Activated CD8-positive, alpha-beta T cell treated with anti-CD3 and anti-CD28 coated beads, Interleukin-2, amount 10 ng/mL, durations not matched to agents 7 days and 5 days (primary cell): Measurements from ENCODE around the gene CHCHD3. TPM values are rescaled to one million over a fixed set of nuclear protein-coding genes. Genes with fewer than 3 reads are reported as not detected.
"Not testable (repeated sequence)": the region's sequence is repeated elsewhere in the genome, so short reads cannot be mapped to it uniquely, and the experiment has no call there.

Experiments used
- ATAC-seq: fragments of 150-1000 bp; cut with Tn5 transposase; one replicate; pipeline ENCODE4 v1.10.0; 2021; ENCODE audit warnings: moderate library complexity
- CTCF ChIA-PET: fragments of 350-600 bp; sonication (Branson Sonifier 250); formaldehyde crosslinking; loops from one replicate; lab custom pipeline; 2021; ENCODE audit warnings: antibody characterized with exemption; lab: Charles Lee
- POLR2A ChIA-PET: fragments of 350-600 bp; sonication (Branson Sonifier 250); formaldehyde crosslinking; loops from one replicate; lab custom pipeline; 2021; ENCODE audit warnings: antibody characterized with exemption; lab: Charles Lee
- DNase-seq: peaks from one replicate; pipeline ENCODE4 v3.0.0-alpha.2; 2020
- H3K27ac Mint-ChIP-seq: one replicate; pipeline ENCODE4 v1.8.0; 2021; ENCODE audit warnings: mild to moderate bottlenecking, mixed read lengths
- H3K27me3 Mint-ChIP-seq: one replicate; pipeline ENCODE4 v1.8.0; 2021; ENCODE audit warnings: low read depth, mixed read lengths
- H3K36me3 Mint-ChIP-seq: one replicate; pipeline ENCODE4 v1.8.0; 2021; ENCODE audit warnings: low read depth, mixed read lengths
- H3K4me1 Mint-ChIP-seq: one replicate; pipeline ENCODE4 v1.8.0; 2021; ENCODE audit warnings: low read depth, mixed read lengths
- H3K4me3 Mint-ChIP-seq: one replicate; pipeline ENCODE4 v1.8.0; 2021; ENCODE audit warnings: mild to moderate bottlenecking, mixed read lengths
- H3K9me3 Mint-ChIP-seq: one replicate; pipeline ENCODE4 v1.8.0; 2022; ENCODE audit warnings: mixed read lengths; ENCODE audit not compliant: insufficient read depth
- total RNA-seq, 2 experiments: library from RNA; stranded (reverse); gene quantifications; one replicate each; pipeline ENCODE4 v1.2.3, GENCODE V29; 2021

Gene CHCHD3
- total RNA-seq, 2 experiments from 2014 or later: 60.1 to 62.5 TPM

- Mint-ChIP-seq H3K27ac (no peak overlapping the region), H3K36me3 (peaks cover 9% of the 10 kb centered on the region), H3K4me3 (no peak overlapping the region), H3K4me1 (peaks cover 9% of the 10 kb centered on the region), H3K27me3 (no peaks in the 10 kb centered on the region), H3K9me3 (no peaks in the 10 kb centered on the region)
- no peak for ATAC-seq
- DNase-seq: no peak
- ChIA-PET POLR2A (no interaction called here), CTCF (no interaction called here)
Observed at GRCh38 chr7:133039614-133040013, 42.3 kb downstream of the CHCHD3 start.

GRCh38 chr7:133036289-133036688, 45.6 kb downstream of the CHCHD3 start:
- H3K9me3 Mint-ChIP-seq: no peaks in the 10 kb centered on the region
- H3K36me3 Mint-ChIP-seq: peaks cover 9% of the 10 kb centered on the region
- CTCF ChIA-PET: no interaction called here
- no peak overlapping the region for H3K27ac Mint-ChIP-seq
- no peak overlapping the region for H3K4me3 Mint-ChIP-seq
- peaks cover 9% of the 10 kb centered on the region for H3K4me1 Mint-ChIP-seq
- ATAC-seq: no peak
- POLR2A ChIA-PET: no interaction called here
- H3K27me3 Mint-ChIP-seq: no peaks in the 10 kb centered on the region
- no peak for DNase-seq

DNA sequence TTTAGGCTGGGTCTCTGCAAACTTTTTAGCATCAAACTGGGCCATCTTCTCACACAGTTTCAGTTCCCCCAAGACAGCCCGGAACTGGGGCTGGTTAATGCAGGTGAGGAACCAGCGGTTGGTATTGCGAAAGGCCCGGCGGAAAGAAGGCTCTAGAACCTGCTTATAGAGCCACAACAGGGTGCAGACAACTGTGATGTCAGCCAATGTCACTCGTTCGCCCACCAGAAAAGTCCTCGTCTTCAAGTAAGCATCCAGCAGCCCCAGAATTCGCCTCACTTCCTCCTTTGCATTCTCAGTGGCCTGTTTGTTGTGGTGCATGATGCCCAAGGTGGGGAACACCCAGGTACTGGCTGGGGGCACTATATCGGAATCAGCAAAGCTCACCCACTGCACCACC, 46.6 kb downstream of the CHCHD3 start:
- peak; percentile 23 for DNase-seq
- H3K4me1 Mint-ChIP-seq, POLR2A ChIA-PET, H3K27me3 Mint-ChIP-seq, H3K9me3 Mint-ChIP-seq, ATAC-seq, H3K4me3 Mint-ChIP-seq, CTCF ChIA-PET, H3K27ac Mint-ChIP-seq: not testable (repeated sequence)
- H3K36me3 Mint-ChIP-seq: peaks cover 11% of the 10 kb centered on the region

DNA sequence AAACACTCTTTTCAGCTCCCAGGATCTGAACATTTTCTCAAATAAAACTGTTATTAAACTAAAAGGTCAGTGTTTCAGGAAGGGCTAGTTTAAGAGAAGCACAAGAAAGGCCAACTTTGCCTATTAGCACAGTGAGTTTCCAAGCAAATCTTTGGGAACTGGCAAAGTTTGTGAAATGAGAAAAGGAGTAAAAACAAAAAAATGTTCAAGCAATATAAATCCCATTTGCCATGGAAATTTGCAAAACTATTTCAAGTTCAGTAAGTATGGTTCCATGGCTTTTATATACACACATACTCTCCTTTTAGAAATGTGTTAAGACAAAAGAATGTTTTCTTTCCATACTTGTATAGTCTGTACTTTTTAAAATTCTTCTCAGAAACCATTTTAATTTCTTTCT, 51.5 kb downstream of the CHCHD3 start:
- ChIA-PET POLR2A (no interaction called here), CTCF (no interaction called here)
- DNase-seq (no peak), ATAC-seq (no peak)
- no peak overlapping the region for H3K4me3 Mint-ChIP-seq
- H3K36me3 Mint-ChIP-seq: peaks cover 5% of the 10 kb centered on the region
- H3K27ac Mint-ChIP-seq: no peak overlapping the region
- H3K4me1 Mint-ChIP-seq: peaks cover 13% of the 10 kb centered on the region
- no peaks in the 10 kb centered on the region for H3K9me3 Mint-ChIP-seq
- H3K27me3 Mint-ChIP-seq: no peaks in the 10 kb centered on the region

- DNase-seq: peak; percentile 20
- no peak overlapping the region for H3K4me3 Mint-ChIP-seq
- ATAC-seq: no peak
- ChIA-PET POLR2A (no interaction called here), CTCF (no interaction called here)
- no peak overlapping the region for H3K27ac Mint-ChIP-seq
- no peaks in the 10 kb centered on the region for H3K27me3 Mint-ChIP-seq
- H3K9me3 Mint-ChIP-seq: no peaks in the 10 kb centered on the region
- peaks cover 2% of the 10 kb centered on the region for H3K36me3 Mint-ChIP-seq
- H3K4me1 Mint-ChIP-seq: peaks cover 8% of the 10 kb centered on the region
Observed at GRCh38 chr7:133029463-133029862, 52.4 kb downstream of the CHCHD3 start.

DNA sequence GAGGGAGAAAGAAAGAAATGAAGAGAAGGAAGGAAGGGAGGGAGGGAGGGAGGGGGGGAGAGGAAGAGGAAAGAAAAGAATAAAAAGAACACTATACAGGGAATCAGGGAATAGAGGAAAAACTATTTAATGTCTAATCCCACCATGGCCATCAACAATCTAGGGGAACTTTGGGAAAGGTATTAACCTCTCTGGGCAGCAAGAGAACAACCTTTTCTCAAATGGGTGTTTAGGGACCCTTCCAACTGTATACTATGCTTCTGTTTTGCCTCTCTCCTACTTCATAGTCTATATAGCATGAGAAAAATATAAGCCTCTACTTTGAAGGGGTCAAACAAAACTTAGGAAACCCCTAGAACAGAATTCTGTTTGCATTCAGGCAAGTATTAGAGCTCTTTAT, 54.5 kb downstream of the CHCHD3 start:
- DNase-seq (no peak), ATAC-seq (no peak)
- ChIA-PET POLR2A (no interaction called here), CTCF (no interaction called here)
- no peaks in the 10 kb centered on the region for H3K27me3 Mint-ChIP-seq
- no peak overlapping the region for H3K27ac Mint-ChIP-seq
- peaks cover 7% of the 10 kb centered on the region for H3K36me3 Mint-ChIP-seq
- H3K4me3 Mint-ChIP-seq: no peak overlapping the region
- peaks cover 8% of the 10 kb centered on the region for H3K4me1 Mint-ChIP-seq
- no peaks in the 10 kb centered on the region for H3K9me3 Mint-ChIP-seq

DNA sequence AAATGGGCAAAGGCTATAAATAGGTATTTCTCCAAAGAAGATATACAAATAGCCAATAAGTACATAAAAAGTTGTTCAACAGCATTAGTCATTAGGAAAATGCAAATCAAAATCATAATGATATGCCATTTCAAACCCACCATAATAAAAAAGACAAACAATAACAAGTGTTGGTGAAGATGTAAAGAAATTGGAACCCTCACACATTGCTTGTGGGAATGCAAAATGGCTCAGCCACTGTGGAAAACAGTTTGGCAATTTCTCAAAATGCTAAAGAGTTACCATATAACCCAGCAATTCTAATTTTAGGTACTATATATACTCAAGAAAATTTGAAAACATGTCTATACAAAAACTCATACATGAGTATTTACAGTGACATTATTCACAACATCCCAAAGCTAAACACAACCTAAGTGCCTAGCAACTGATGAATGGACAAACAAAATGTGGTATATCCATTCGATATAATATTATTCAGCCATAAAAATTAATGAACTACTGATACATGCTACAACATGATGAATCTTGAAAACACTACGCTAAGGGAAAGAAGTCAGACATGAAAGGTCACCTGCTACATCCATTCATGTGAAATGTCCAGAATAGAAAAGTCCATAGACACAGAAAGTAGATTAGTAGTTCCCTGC, 55.6 kb downstream of the CHCHD3 start:
- H3K4me1 Mint-ChIP-seq: peaks cover 8% of the 10 kb centered on the region
- H3K9me3 Mint-ChIP-seq: no peaks in the 10 kb centered on the region
- POLR2A ChIA-PET: no interaction called here
- H3K27ac Mint-ChIP-seq: no peak overlapping the region
- no peaks in the 10 kb centered on the region for H3K27me3 Mint-ChIP-seq
- DNase-seq: no peak
- peaks cover 7% of the 10 kb centered on the region for H3K36me3 Mint-ChIP-seq
- no peak overlapping the region for H3K4me3 Mint-ChIP-seq
- CTCF ChIA-PET: no interaction called here
- no peak for ATAC-seq

GRCh38 chr7:133025056-133025455, 56.8 kb downstream of the CHCHD3 start:
- ATAC-seq (no peak), DNase-seq (no peak)
- H3K27ac Mint-ChIP-seq: no peak overlapping the region
- H3K27me3 Mint-ChIP-seq: no peaks in the 10 kb centered on the region
- H3K9me3 Mint-ChIP-seq: no peaks in the 10 kb centered on the region
- peaks cover 13% of the 10 kb centered on the region for H3K36me3 Mint-ChIP-seq
- POLR2A ChIA-PET: no interaction called here
- no peak overlapping the region for H3K4me3 Mint-ChIP-seq
- H3K4me1 Mint-ChIP-seq: peaks cover 8% of the 10 kb centered on the region
- CTCF ChIA-PET: interaction anchor here (1.8 kb wide), 1 partner anchor 8 kb away, joined by 5 read pairs; no protein-coding TSS in a partner anchor

- CTCF ChIA-PET: interaction anchor here (1.8 kb wide), 1 partner anchor 8 kb away, joined by 5 read pairs; no protein-coding TSS in a partner anchor
- Mint-ChIP-seq H3K27me3 (no peaks in the 10 kb centered on the region), H3K4me1 (peaks cover 4% of the 10 kb centered on the region), H3K27ac (no peak overlapping the region), H3K4me3 (no peak overlapping the region), H3K9me3 (no peaks in the 10 kb centered on the region), H3K36me3 (peaks cover 13% of the 10 kb centered on the region)
- DNase-seq: no peak
- ATAC-seq: no peak
- POLR2A ChIA-PET: no interaction called here
Observed at GRCh38 chr7:133024596-133024995, 57.3 kb downstream of the CHCHD3 start.

GRCh38 chr7:133023370-133024071, 58.4 kb downstream of the CHCHD3 start:
- H3K9me3 Mint-ChIP-seq: no peaks in the 10 kb centered on the region
- peaks cover 13% of the 10 kb centered on the region for H3K36me3 Mint-ChIP-seq
- no peaks in the 10 kb centered on the region for H3K27me3 Mint-ChIP-seq
- ATAC-seq: no peak
- H3K4me1 Mint-ChIP-seq: no peaks in the 10 kb centered on the region
- CTCF ChIA-PET: interaction anchor here (0.9 kb wide), 1 partner anchor 677 kb away, joined by 3 read pairs; no protein-coding TSS in a partner anchor
- no peak overlapping the region for H3K27ac Mint-ChIP-seq
- POLR2A ChIA-PET: no interaction called here
- DNase-seq: no peak
- no peak overlapping the region for H3K4me3 Mint-ChIP-seq

GRCh38 chr7:133022661-133023060, 59.2 kb downstream of the CHCHD3 start:
- DNase-seq: no peak
- ChIA-PET CTCF (interaction anchor here (1.0 kb wide), 1 partner anchor 10 kb away, joined by 3 read pairs; no protein-coding TSS in a partner anchor), POLR2A (no interaction called here)
- Mint-ChIP-seq H3K27me3 (no peaks in the 10 kb centered on the region), H3K36me3 (peaks cover 13% of the 10 kb centered on the region), H3K27ac (no peak overlapping the region), H3K4me1 (no peaks in the 10 kb centered on the region), H3K9me3 (no peaks in the 10 kb centered on the region), H3K4me3 (no peak overlapping the region)
- ATAC-seq: no peak

- H3K36me3 Mint-ChIP-seq: peaks cover 13% of the 10 kb centered on the region
- no peak for ATAC-seq
- no peaks in the 10 kb centered on the region for H3K9me3 Mint-ChIP-seq
- no peaks in the 10 kb centered on the region for H3K27me3 Mint-ChIP-seq
- H3K4me1 Mint-ChIP-seq: no peaks in the 10 kb centered on the region
- no peak overlapping the region for H3K27ac Mint-ChIP-seq
- ChIA-PET CTCF (no interaction called here), POLR2A (no interaction called here)
- DNase-seq: no peak
- no peak overlapping the region for H3K4me3 Mint-ChIP-seq
Observed at GRCh38 chr7:133021196-133021595, 60.7 kb downstream of the CHCHD3 start.
